HG02938 (cell line): ENCODE measurements around the gene KANK4.
"Not testable (repeated sequence)": the region's sequence is repeated elsewhere in the genome, so short reads cannot be mapped to it uniquely, and the experiment has no call there.

ENCODE experiments used
- ATAC-seq: cut with Tn5 transposase; IDR thresholded peaks from one replicate; pipeline ENCODE4 v1.9.1; 2021; ENCODE audit warnings: mild to moderate bottlenecking, moderate library complexity; ENCODE audit not compliant: unreplicated experiment

Gene KANK4

DNA sequence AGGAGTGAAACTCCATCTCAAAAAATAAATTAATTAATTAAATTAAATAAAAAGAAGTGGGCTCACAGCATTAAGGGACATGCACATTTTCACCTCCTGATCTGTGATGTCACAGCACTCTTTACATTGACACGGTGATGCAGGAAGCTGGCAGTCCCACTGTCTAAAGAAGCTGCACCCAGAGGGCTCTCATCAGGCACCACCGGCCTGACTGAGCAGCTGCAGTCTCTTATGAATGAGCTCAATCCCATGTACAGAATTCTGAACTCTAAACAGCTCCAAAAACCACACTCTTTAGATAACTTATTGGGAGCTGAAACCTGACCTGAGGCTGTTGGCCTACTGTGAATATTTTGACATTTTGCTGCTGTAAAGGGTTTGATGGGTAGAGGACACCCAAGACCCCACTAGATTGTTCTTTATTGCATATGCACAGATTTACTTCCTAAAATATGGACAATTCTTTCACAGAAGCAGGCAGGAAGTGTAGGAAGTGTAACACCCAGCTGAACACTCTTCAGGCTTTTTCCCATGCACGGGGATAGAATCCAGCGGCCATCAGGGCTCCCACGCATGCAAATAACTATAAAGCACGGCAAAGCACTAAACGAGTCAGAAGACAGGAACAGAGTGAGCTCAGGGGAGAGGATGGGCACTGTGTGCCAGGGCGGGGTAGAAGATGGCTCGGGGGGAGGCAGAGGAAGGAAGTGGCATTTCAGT is 78.4 kb downstream of the KANK4 start:
- ATAC-seq, result no peak

DNA sequence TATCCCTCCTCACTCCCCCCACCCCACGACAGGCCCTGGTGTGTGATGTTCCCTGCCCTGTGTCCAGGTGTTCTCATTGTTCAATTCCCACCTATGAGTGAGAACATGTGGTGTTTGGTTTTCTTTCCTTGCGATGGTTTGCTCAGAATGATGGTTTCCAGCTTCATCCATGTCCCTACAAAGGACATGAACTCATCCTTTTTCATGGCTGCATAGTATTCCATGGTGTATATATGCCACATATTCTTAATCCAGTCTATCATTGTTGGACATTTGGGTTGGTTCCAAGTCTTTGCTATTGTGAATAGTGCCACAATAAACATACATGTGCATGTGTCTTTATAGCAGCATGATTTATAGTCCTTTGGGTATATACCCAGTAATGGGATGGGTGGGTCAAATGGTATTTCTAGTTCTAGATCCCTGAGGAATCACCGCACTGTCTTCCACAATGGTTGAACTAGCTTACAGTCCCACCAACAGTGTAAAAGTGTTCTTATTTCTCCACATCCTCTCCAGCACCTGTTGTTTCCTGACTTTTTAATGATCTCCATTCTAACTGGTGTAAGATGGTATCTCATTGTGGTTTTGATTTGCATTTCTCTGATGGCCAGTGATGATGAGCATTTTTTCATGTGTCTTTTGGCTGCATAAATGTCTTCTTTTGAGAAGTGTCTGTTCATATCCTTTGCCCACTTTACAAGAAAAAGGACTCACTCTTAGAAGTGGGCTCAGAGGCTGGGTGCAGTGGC is 79.4 kb downstream of the KANK4 start:
- ATAC-seq, result not testable (repeated sequence)

DNA sequence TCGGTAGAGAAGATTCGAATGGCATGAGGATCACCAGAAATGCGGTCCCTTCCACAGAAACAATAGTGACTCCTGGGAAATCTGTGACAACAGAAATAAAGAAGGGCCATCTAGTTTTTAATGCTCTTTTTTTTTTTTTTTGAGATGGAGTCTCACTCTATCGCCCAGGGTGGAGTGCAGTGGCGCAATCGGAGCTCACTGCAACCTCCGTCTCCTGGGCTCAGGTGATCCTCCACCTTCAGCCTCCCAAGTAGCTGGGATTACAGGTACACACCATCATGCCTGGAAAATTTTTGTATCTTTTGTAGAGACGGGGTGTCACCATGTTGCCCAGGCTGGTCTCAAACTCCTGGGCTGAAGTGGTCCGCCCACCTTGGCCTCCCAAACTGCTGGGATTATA is 80.7 kb downstream of the KANK4 start:
- no peak for ATAC-seq

DNA sequence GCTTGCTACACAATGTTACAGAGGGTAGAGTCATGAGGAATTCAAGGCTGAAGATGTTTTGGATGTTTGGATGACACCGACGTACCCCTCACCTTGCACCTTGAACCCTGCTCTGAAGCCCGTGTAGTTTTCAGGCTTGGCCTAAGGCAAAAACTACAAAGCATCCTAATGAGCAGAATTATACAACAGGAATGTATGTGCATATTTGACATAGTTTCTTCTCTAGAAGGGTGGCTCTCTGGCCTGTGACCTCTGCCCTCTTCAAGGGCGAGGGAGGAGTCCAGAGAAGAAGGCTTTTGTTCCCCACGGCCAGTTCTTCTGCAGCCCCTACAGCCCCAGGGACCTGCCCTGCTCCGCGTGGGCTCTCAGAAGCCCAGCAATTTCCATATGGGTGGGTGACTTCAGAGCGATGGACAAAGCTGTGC is 81.3 kb downstream of the KANK4 start:
- ATAC-seq, result no peak

DNA sequence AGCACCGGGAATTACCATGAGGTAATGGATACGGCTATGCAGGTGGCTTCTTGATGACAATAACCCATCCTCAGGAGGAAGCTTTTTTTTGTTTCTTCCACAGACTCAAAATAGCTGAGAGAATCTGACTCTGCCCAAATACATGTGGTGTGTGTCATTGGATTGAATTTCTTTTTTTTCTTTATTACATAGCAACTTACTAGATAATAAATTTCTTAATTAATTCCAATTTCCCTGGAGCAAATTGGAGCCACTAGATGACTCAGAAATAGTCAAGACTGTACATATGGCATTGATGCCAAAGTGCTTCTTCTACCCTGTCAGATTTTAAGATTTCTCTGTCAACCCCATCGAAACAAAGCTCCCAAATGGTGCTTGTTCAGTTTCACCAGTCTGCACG is 81.9 kb downstream of the KANK4 start:
- no peak for ATAC-seq

DNA sequence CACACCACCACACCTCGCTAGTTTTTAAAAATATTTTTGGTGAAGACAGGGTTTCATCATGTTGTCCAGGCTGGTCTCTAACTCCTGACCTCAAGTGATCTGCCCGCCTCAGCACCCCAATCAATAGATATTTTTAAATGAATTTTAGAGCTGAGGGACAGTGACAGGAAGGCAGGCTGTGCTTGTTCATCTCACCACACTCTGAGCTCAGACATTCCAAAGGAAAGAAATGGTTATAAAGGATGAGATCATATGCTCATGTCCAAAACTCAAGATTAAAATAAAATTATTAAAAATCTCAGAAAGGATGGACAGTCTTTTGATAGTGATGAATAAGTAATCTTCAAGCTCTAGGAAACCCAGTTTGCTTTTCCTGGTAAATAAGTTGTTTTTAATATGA is 83.7 kb downstream of the KANK4 start:
- ATAC-seq, result no peak

DNA sequence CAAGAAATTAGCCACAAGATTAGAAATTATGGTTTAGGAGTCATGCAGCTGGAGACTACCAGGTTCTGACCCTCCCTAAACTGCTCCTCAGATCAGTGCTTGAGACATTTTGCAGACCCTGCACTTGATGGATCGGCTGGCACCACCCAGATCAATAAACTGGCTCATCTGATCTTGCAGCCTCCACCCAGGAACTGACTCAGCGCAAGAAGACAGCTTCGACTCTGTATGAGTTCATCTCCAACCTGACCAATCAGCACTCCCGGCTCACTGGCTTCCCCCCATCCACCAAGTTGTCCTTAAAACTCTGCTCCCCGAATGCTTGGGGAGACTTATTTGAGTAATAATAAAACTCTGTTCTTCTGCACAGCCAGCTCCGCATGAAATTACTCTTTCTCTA is 84.5 kb downstream of the KANK4 start:
- no peak for ATAC-seq

DNA sequence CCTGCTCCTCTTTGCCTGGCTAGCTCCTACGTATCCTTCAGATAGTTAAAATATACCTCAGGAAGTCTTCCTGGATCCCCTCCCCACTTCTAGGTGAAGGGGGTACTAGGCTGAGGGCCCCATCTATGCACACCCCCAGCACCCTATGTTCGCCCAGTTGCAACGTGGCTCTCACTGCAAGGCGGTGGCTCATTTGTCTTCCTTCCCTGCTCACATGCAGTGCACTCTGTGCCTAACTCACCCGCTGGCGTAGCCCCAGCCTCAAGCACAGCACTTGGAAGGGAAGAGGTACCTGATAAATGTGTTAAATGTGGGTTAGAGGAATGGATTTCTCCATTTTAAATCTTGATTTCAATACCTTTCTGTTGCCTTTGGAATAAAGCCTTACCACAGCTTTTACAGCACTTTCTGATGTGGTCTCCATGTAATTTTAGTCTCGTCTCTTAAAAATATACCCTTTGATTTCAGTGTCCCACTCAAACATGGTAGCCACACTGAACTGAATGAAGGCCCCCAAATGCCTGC is 85.2 kb downstream of the KANK4 start:
- ATAC-seq, result no peak

DNA sequence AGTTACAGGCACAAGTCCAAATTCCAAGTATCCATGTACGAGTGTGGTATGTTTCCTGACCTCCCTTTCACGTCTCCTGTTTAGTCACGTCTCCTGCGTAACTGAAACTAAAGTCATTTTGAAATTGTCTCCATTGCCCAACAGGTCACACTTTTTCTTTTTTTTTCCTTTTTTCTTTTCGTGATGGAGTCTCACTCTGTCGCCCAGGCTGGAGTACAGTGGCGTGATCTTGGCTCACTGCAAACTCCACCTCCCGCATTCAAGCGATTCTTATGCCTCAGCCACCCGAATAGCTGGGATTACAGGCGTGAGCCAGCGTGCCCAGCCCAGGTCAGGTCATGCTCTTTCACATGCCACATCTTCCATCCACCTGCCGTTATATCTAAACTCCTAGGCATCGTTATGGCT is 86.4 kb downstream of the KANK4 start:
- no peak for ATAC-seq

DNA sequence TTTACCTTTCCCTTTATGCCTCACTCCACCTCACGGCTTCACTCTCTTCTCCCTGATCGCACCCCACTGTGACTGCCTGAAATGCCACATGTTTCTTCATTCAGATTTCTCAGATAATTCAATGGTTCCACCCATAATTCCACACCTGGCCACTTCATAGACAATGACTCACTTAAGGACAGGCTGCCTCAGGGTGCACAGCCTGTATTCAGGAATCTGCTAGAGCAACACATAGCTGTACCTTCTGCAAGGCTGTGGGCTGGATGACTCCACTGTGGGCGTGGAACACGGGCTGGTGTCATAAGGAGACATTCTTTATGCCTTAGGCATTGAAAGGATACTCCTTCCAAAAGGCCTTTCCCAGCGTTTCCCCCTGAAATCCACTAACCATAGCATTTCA is 88.5 kb downstream of the KANK4 start:
- ATAC-seq, result no peak

DNA sequence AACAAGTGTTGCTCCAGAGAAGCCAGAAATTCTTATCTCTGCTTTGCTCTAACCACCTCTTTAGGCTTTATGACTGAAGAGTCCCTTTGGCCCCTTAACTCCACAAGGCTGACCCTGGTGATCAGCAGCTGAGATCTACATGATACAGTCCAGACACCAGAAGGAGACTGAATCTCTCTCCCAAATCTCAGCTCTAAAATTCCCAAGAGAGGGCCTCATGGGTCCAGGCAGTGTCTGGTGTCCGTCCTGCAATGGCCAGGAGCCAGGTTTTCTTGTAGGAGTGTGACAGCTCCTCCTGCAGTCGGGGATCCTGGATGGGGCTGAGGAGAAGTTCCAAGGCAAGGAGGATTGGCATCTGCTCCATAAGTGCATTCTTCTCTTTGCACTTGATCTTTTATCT is 89.3 kb downstream of the KANK4 start:
- no peak for ATAC-seq

DNA sequence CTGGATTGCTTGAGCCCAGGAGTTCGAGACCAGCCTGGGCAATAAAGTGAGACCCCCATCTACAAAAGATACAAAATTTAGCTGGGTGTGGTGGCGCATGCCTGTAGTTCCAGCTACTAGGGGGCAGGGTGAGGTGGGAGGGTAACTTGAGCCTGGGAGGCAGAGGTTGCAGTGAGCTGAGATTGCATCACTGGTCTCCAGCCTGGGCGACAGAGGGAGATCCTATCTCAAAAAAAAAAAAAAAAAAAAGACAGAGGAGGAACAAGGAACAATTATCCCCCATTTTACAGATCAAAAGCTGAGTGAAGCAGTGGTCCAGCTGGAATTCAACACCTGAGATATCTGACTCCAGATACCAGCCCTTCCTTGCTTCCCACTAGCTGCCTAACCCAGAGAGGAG is 89.8 kb downstream of the KANK4 start:
- no peak for ATAC-seq

DNA sequence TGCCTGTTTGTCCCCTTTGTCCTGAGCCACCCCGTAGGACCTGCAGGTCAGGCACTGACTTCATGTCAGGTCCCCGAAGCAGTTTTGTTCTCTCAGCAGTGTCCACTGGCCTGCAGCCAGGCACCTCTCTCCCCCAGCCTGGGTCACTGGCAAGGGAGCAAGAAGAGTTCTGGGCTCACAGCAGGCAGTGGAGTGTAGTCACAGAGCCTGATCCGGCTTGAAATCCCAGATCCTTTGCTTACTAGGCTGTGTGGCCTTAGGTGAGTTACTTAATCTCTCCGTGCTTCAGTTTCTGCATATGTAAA is 90.4 kb downstream of the KANK4 start:
- ATAC-seq, result no peak

DNA sequence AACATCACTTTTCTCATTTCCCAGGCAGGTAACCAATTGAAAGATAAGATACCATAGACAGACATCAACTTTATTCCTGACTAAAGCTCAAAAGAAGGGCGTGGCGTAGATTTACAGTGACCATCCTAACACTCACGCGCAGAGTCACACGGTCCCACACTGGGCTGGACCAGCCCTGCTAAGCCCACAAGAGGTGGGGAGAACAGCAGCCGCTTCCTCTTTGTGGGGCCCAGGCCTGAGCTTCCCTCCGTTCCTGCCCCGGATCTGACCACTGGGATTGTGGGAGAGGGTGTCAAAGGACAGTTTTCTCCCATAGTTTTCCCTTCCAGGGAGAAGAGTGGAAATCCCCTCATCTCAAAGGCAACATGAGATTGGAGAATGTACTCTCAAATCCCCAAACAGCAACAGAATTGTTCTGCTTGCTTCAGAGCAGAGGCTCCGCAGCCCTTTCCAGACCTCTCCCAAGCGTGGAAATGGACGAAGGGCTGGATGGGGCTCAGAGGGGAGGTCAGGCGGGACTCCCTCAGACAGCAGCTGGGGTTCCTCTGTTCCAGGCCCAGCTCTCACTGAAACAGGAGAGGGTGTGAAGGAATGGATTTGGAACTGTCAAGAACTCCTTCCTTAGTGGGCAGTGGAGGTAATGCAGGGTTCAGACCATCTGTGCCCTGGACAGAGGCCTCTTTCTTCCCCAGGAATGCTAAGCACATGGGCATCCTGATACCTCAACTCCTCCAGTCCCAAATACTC is 90.9 kb downstream of the KANK4 start:
- ATAC-seq, result no peak

DNA sequence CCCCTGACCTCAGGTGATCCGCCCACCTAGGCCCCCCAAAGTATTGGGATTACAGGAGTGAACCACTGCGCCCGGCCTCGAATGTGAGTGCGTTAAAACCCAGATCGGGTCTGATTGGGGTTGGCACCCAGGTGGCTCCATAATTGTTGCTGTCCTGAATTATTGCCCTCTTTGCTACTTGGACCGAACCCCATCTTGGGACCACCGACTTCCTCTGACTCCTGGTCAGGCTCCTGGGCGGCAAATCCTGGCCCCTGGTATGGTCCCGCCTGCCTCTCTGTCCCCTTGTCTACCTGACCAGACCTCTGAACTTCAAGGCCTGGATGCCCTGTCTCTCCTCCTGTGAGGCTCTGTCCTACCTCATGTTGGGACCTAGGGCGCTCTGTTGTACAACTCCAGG is 91.7 kb downstream of the KANK4 start:
- no peak for ATAC-seq

DNA sequence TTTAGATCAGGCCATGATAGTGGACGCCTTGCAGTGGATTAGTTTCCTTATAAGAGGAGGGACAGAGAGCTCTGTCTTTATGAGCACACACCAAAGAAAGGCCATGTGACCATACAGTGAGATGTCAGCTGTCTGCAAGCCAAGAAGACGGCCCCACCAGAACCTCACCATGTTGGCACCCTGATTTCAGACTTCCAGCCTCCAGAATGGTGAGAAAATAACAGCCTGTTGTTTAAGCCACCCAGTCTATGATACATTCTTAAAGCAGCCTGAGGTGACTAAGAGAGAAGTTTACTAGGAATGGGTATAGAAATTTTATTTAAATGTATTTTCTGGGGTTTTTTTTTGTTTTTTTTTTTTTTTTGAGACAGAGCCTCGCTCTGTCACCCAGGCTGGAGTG is 95.1 kb downstream of the KANK4 start:
- no peak for ATAC-seq

DNA sequence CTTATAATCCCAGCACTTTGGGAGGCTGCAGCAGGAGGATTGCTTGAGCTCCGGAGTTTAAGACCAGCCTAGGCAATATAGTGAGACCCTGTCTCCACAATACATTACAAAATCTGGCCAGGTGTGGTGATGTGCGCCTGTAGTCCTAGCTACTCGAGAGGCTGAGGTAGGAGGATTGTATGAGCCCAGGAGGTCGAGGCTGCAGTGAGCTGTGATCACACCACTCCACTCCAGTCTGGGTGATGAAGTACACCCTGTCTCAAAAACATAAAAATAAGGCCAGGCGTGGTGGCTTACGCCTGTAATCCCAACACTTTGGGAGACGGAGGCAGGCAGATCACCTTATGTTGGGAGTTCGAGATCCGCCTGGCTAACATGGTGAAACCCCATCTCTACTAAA is 96.9 kb downstream of the KANK4 start:
- ATAC-seq, result no peak

DNA sequence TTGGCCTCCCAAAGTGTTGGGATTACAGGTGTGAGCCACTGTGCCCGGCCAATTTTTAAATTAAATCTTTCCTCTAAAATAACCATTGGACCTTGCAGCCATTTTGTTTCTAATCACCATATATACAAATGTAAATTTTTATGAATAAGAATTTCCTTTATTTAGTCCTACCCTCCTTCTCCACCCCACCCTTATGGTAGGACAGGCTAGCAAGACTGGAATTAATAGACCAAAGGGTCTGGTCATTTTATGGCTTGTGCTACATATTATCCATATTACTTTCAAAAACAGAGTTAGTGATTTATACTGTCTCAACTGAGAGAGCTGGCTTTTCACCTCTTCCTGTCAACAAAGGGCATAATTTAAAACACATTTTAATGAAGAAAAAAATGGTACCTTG is 98.1 kb downstream of the KANK4 start:
- ATAC-seq, result no peak

DNA sequence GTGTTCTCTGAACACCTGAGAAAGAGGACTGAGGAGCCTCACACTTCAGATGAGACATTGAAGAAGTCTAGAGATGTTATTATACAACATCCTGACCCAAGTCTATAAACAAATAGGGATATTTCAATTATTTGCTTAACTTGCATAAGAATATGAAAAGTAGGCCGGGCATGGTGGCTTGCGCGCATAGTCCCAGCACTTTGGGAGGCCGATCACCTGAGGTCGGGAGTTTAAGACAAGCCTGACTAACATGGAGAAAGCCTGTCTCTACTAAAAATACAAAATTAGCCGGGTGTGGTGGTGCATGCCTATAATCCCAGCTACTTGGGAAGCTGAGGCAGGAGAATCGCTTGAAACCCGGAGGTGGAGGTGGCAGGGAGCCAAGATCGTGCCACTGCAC is 98.8 kb downstream of the KANK4 start:
- ATAC-seq, result not testable (repeated sequence)

DNA sequence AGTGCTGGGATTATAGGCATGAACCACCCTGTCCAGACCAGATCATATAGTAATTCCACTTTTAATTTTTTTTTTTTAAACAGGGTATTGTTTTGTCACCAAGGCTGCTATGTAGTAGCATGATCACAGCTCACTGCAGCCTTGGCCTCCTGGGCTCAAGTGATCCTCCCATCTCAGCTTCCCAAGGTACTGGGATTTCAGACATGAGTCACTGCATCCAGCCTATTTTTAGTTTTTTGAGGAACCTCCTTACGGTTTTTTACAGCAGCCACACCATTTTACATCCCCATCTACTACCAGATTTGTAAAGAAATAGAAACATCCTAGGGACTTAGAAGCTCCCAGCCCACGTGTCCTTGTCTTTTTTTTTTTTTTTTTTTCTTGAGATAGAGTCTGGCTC is 100.6 kb downstream of the KANK4 start:
- ATAC-seq, result no peak

DNA sequence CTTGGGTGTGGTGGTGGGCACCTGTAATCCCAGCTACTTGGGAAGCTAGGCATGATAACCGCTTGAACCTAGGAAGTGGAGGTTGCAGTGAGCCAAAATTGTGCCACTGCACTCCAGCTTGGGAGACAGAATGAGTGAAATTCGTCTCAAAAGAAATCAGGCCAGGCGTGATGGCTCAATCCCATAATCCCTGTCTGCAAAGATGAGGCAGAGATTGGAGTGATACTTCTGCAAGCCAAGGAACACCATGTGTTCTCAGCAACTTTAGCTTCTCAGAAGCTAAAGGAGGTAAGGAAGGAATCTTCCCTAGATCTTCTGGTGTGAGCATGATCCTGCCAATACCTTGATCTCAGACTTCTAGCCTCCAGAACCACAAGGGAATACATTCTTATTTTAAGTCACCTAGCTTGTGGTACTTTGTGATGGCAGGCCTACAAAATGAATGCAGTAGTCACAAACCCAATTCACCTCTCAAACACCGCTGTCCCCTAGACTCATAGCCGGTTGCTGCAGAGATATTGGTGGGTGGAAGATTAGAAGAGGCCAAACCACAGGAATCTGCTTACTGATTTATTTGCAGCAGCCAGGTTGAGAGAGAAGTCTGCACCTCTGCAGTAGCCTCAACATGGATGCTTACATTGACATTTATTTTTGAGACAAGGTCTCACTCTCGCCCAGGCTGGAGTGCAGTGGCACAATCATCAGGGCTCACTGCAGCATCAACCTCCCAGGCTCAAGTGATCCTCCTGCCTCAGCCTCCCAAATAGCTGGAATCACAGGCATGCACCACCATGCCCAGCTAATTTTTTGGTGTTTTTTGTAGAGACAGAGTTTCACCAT is 105.9 kb downstream of the KANK4 start:
- no peak for ATAC-seq
